Mesenchymal stem cell (in vitro differentiated cells and primary cell): Measurements from ENCODE around the gene C20orf202.

ENCODE experiments used
- DNase-seq: peaks from one replicate; pipeline ENCODE4 v3.0.0-alpha.2; 2013
- H2AFZ ChIP-seq: one replicate; pipeline ENCODE4 v1.6.1; 2013; ENCODE audit warnings: low read depth, mild to moderate bottlenecking, control low read depth, inconsistent platforms, low read length, moderate library complexity
- H2AK5ac ChIP-seq: 2 replicates; pipeline ENCODE4 v1.6.1; 2013; ENCODE audit warnings: low read length, moderate library complexity, mild to moderate bottlenecking, inconsistent platforms; ENCODE audit not compliant: severe bottlenecking
- H2BK120ac ChIP-seq: one replicate; pipeline ENCODE4 v1.6.1; 2013; ENCODE audit warnings: low read depth, mild to moderate bottlenecking, inconsistent platforms, low read length, moderate library complexity
- H2BK12ac ChIP-seq, 2 experiments: one replicate each; pipeline ENCODE4 v1.6.1; 2013; ENCODE audit warnings: inconsistent platforms in 2 of 2, low read length in 2 of 2, mild to moderate bottlenecking in 2 of 2, moderate library complexity in 2 of 2, control low read depth in 1 of 2
- H2BK15ac ChIP-seq: one replicate; pipeline ENCODE4 v1.6.1; 2013; ENCODE audit warnings: mild to moderate bottlenecking, low read depth, inconsistent platforms; ENCODE audit not compliant: poor library complexity, severe bottlenecking
- H2BK5ac ChIP-seq: 2 replicates; pipeline ENCODE4 v1.6.1; 2013; ENCODE audit warnings: low read depth, mild to moderate bottlenecking, low read length, control low read depth, inconsistent platforms; ENCODE audit not compliant: poor library complexity, severe bottlenecking
- H3K14ac ChIP-seq, 2 experiments: one replicate each; pipeline ENCODE4 v1.6.1; 2013; ENCODE audit warnings: inconsistent platforms in 2 of 2, low read length in 2 of 2, control low read depth in 1 of 2, mild to moderate bottlenecking in 1 of 2, moderate library complexity in 1 of 2
- H3K18ac ChIP-seq, 2 experiments: one replicate each; pipeline ENCODE4 v1.6.1; 2013; ENCODE audit warnings: inconsistent platforms in 2 of 2, low read length in 2 of 2, control low read depth in 1 of 2, low read depth in 1 of 2, mild to moderate bottlenecking in 1 of 2
- H3K23ac ChIP-seq, 2 experiments: one replicate each; pipeline ENCODE4 v1.6.1; 2013; ENCODE audit warnings: inconsistent platforms in 2 of 2, low read length in 2 of 2, mild to moderate bottlenecking in 2 of 2, moderate library complexity in 2 of 2, control low read depth in 1 of 2
- H3K27ac ChIP-seq: 2 replicates; pipeline ENCODE4 v1.5.1; 2013; ENCODE audit warnings: mild to moderate bottlenecking, moderate library complexity, low read length, control low read depth, inconsistent platforms; ENCODE audit not compliant: poor library complexity, severe bottlenecking
- H3K27me3 ChIP-seq, 2 experiments: 2 replicates each; pipeline versions ENCODE4 v1.6.1 to v1.7.0; 2013; ENCODE audit warnings: low read length in 2 of 2, mild to moderate bottlenecking in 2 of 2, moderate library complexity in 2 of 2, control low read depth in 1 of 2, inconsistent platforms in 1 of 2; ENCODE audit not compliant: control insufficient read depth in 1 of 2, insufficient read depth in 1 of 2
- H3K36me3 ChIP-seq, 2 experiments: 2 replicates each; pipeline versions ENCODE4 v1.6.1 to v1.7.0; 2013; ENCODE audit warnings: low read length in 2 of 2, control low read depth in 1 of 2, inconsistent platforms in 1 of 2, low read depth in 1 of 2, mild to moderate bottlenecking in 1 of 2; ENCODE audit not compliant: insufficient read depth in 2 of 2, control insufficient read depth in 1 of 2
- H3K4ac ChIP-seq, 2 experiments: one replicate each; pipeline ENCODE4 v1.6.1; 2013; ENCODE audit warnings: inconsistent platforms in 2 of 2, low read length in 2 of 2, mild to moderate bottlenecking in 2 of 2, moderate library complexity in 2 of 2, control low read depth in 1 of 2, low read depth in 1 of 2
- H3K4me1 ChIP-seq: 2 replicates; pipeline ENCODE4 v1.6.1; 2013; ENCODE audit warnings: low read depth, low read length, control low read depth; ENCODE audit not compliant: control insufficient read depth, insufficient read depth
- H3K4me2 ChIP-seq: 2 replicates; pipeline ENCODE4 v1.6.1; 2013; ENCODE audit warnings: low read length, mild to moderate bottlenecking, inconsistent platforms; ENCODE audit not compliant: poor library complexity, severe bottlenecking
- H3K4me3 ChIP-seq, 2 experiments: 2 replicates each; pipeline versions ENCODE4 v1.5.1 to v1.7.0; 2013; ENCODE audit warnings: low read length in 2 of 2, mild to moderate bottlenecking in 2 of 2, control low read depth in 1 of 2, low read depth in 1 of 2; ENCODE audit not compliant: insufficient read depth in 1 of 2
- H3K79me1 ChIP-seq: replicated peaks from 2 replicates; pipeline ENCODE4 v1.6.1; 2013; ENCODE audit warnings: mild to moderate bottlenecking, control low read depth, low read length, inconsistent platforms; ENCODE audit not compliant: poor library complexity, severe bottlenecking
- H3K9ac ChIP-seq: 2 replicates; pipeline ENCODE4 v1.7.0; 2013; ENCODE audit warnings: mild to moderate bottlenecking, low read length, moderate library complexity
- H3K9me3 ChIP-seq: 2 replicates; pipeline ENCODE4 v1.7.0; 2013; ENCODE audit warnings: mild to moderate bottlenecking, low read length; ENCODE audit not compliant: control insufficient read depth
- H4K8ac ChIP-seq: one replicate; pipeline ENCODE4 v1.6.1; 2013; ENCODE audit warnings: inconsistent platforms, mild to moderate bottlenecking, low read length, moderate library complexity
- H4K91ac ChIP-seq: one replicate; pipeline ENCODE4 v1.6.1; 2013; ENCODE audit warnings: mild to moderate bottlenecking, low read length, inconsistent platforms
- WGBS: methylation state at CpG from one replicate; pipeline ENCODE4 v1.1.7; 2013; ENCODE audit warnings: mixed read lengths; 5-methylcytosine and 5-hydroxymethylcytosine counted together

The C20orf202 gene

DNA sequence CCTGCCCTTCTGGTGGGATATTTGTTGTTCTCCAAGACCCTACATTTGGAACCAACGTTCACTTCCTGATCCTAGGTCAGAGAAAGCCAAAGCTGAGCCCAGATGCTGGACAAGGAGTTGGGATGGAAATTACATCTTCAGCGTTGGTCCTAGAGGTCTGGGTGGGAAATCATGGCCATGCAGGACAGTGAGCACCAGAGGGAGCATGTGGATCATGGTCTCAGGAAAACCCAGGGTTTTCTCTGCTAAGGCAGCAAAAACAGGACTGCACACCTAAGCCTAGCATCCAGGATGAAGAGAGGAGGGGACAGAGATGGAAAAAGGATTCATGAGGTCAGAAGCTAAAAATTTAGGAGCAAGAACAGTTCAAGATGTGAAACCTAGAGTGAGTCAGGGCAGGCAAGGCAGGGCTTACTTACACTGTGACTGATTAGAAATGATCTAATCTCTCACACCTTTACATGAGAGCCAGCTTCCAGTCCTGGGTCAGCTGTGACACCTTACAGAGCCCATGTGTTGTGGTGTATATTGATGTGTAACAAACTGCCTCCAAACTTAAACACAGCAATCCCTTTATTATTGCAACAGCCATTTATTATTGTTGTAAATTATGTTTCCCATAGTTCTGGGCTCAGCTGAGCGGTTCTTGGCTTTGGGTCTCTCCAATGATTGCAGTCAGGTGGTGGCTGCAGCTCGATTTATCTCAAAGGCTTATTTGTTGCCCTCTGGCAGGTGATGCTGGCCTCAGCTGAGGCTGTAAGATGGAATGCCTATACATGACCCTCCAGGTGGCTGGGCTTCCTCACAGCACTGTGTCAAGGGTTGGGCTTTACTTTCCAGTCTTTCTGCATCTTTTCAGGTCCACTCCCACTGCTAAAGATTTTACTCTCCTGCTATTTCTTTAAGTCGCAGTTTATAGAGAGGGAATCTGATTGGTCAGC, 6.5 kb downstream of the C20orf202 start:
- H3K4me3 ChIP-seq, result no peak overlapping the region
- peak; percentile 40 for DNase-seq
- 50% methylated on average over 4 of the region's 5 CpGs for WGBS
- H3K79me1 ChIP-seq, result no peaks in the 10 kb centered on the region
- no peak overlapping the region for H2BK12ac ChIP-seq
- no peak overlapping the region for H3K27ac ChIP-seq
- no peak overlapping the region for H3K4me2 ChIP-seq
- no peak overlapping the region for H2AK5ac ChIP-seq
- no peak overlapping the region for H2BK5ac ChIP-seq
- H2BK15ac ChIP-seq, result no peak overlapping the region
- no peak overlapping the region for H3K18ac ChIP-seq
- no peak overlapping the region for H3K14ac ChIP-seq
- H3K27me3 ChIP-seq, result peaks cover 34 to 43% of the 10 kb centered on the region in 2 experiments
- H4K91ac ChIP-seq, result no peak overlapping the region
- H3K9ac ChIP-seq, result no peak overlapping the region
- no peak overlapping the region for H3K4ac ChIP-seq
- no peak overlapping the region for H4K8ac ChIP-seq
- no peaks in the 10 kb centered on the region for H3K9me3 ChIP-seq
- H3K4me1 ChIP-seq, result no peaks in the 10 kb centered on the region
- no peak overlapping the region for H3K23ac ChIP-seq
- H3K36me3 ChIP-seq, result no peaks in the 10 kb centered on the region
- H2AFZ ChIP-seq, result no peak overlapping the region
- H2BK120ac ChIP-seq, result no peak overlapping the region

DNA sequence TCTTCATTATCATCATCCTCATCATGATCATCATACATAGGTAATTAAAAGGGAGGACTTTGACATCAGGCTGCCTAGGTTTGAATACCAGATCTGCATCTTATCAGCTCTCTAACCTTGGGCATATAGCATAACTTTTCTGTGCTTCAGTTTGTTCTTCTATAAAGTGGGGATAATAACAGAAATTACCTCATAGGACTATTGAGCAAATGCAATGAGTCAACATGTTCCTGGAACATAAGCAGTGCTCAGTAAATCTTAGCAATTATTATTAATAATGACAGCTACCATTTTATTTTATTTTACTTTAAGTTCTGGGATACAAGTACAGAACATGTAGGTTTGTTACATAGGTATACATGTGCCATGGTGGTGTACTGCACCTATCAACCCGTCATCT, 7.2 kb downstream of the C20orf202 start:
- Histone ChIP-seq H2BK120ac (no peak overlapping the region), H3K14ac (no peak overlapping the region), H3K18ac (no peak overlapping the region), H3K9me3 (no peaks in the 10 kb centered on the region), H3K23ac (no peak overlapping the region), H3K4me2 (no peak overlapping the region), H2BK12ac (no peak overlapping the region), H4K91ac (no peak overlapping the region), H2BK15ac (no peak overlapping the region), H3K79me1 (no peaks in the 10 kb centered on the region), H3K27ac (no peak overlapping the region), H2AK5ac (no peak overlapping the region), H3K4ac (no peak overlapping the region), H3K4me3 (no peak overlapping the region), H4K8ac (no peak overlapping the region), H2AFZ (no peak overlapping the region), H3K36me3 (no peaks in the 10 kb centered on the region), H3K4me1 (no peaks in the 10 kb centered on the region), H3K9ac (no peak overlapping the region), H3K27me3 (peaks cover 32 to 50% of the 10 kb centered on the region in 2 experiments), H2BK5ac (no peak overlapping the region)
- WGBS, result 100% methylated on average over 1 of the region's 1 CpG
- DNase-seq, result no peak

GRCh38 chr20:1212023-1212422, 8.8 kb downstream of the C20orf202 start:
- Histone ChIP-seq H2AFZ (no peak overlapping the region), H3K27ac (no peak overlapping the region), H2BK15ac (no peak overlapping the region), H3K36me3 (no peaks in the 10 kb centered on the region), H2BK12ac (no peak overlapping the region), H2BK120ac (no peak overlapping the region), H3K4ac (no peak overlapping the region), H4K8ac (no peak overlapping the region), H3K9me3 (no peaks in the 10 kb centered on the region), H3K4me1 (no peaks in the 10 kb centered on the region), H3K18ac (no peak overlapping the region), H3K14ac (no peak overlapping the region), H4K91ac (no peak overlapping the region), H3K9ac (no peak overlapping the region), H3K4me2 (no peak overlapping the region), H3K27me3 (peaks cover 27 to 51% of the 10 kb centered on the region in 2 experiments), H3K4me3 (no peak overlapping the region), H2BK5ac (no peak overlapping the region), H2AK5ac (no peak overlapping the region), H3K79me1 (no peaks in the 10 kb centered on the region), H3K23ac (no peak overlapping the region)
- no peak for DNase-seq

- Histone ChIP-seq H3K23ac (no peak overlapping the region), H2BK12ac (no peak overlapping the region), H3K4me2 (no peak overlapping the region), H4K8ac (peak overlapping the region; percentile 29), H3K27me3 (peaks cover 19 to 45% of the 10 kb centered on the region in 2 experiments), H2BK15ac (no peak overlapping the region), H3K36me3 (no peaks in the 10 kb centered on the region), H3K4ac (no peak overlapping the region), H3K4me1 (no peaks in the 10 kb centered on the region), H2AK5ac (no peak overlapping the region), H2BK5ac (no peak overlapping the region), H3K79me1 (no peaks in the 10 kb centered on the region), H2BK120ac (no peak overlapping the region), H3K4me3 (no peak overlapping the region), H3K18ac (no peak overlapping the region), H3K14ac (no peak overlapping the region), H3K27ac (no peak overlapping the region), H3K9ac (peak overlapping the region; percentile 25), H2AFZ (no peak overlapping the region), H4K91ac (no peak overlapping the region), H3K9me3 (no peaks in the 10 kb centered on the region)
- 15% methylated on average over 20 of the region's 21 CpGs for WGBS
- DNase-seq, result peak; percentile 81
Measured at GRCh38 chr20:1212607-1213396, 9.5 kb downstream of the C20orf202 start.
